Peyer's patch (tissue), 4 donors: ENCODE data around the gene RARS1.

Experiments
- POLR2A ChIP-seq, 2 donors: fragments of 450-650 bp; IDR thresholded peaks; one replicate each; pipeline ENCODE4 v1.5.1; 2017; ENCODE audit warnings: antibody characterized with exemption in 2 of 2, mild to moderate bottlenecking in 2 of 2, moderate library complexity in 2 of 2
- TF ChIP-seq, protein P1 (sequence below), 6 experiments: fragments of 450-650 bp in 4 of 6; fragments of 200-600 bp in 2 of 6; sonication (generic) in 1 of 6; IDR thresholded peaks; one replicate each; pipeline ENCODE4 v1.5.1; 2017 to 2019; ENCODE audit warnings: antibody characterized with exemption in 6 of 6, mild to moderate bottlenecking in 3 of 6, moderate library complexity in 1 of 6

GRCh38 chr5:168451565-168451964, 34.7 kb upstream of the RARS1 start:
- no peak for TF ChIP-seq POLR2A (IDR thresholded peaks at IDR 0.05)
- TF ChIP-seq, protein P1, sequence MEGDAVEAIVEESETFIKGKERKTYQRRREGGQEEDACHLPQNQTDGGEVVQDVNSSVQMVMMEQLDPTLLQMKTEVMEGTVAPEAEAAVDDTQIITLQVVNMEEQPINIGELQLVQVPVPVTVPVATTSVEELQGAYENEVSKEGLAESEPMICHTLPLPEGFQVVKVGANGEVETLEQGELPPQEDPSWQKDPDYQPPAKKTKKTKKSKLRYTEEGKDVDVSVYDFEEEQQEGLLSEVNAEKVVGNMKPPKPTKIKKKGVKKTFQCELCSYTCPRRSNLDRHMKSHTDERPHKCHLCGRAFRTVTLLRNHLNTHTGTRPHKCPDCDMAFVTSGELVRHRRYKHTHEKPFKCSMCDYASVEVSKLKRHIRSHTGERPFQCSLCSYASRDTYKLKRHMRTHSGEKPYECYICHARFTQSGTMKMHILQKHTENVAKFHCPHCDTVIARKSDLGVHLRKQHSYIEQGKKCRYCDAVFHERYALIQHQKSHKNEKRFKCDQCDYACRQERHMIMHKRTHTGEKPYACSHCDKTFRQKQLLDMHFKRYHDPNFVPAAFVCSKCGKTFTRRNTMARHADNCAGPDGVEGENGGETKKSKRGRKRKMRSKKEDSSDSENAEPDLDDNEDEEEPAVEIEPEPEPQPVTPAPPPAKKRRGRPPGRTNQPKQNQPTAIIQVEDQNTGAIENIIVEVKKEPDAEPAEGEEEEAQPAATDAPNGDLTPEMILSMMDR (IDR thresholded peaks at IDR 0.05), result no peak
